ENCODE data around the gene CDC7.

The CDC7 gene

GRCh38 chr1:91533361-91534024 is 32.8 kb downstream of the CDC7 start:
- Histone ChIP-seq H3K9me3 (ENCODE audit: insufficient read depth, low read length) (no peaks in the 10 kb centered on the region), H3K79me2 (ENCODE audit: insufficient read depth, low read length) (no peaks in the 10 kb centered on the region), H3K4me2 (ENCODE audit: low read depth, low read length, poor library complexity, severe bottlenecking) (no peak overlapping the region), H2AFZ (ENCODE audit: low read depth, low read length, severe bottlenecking) (no peak overlapping the region), H3K4me3 (ENCODE audit: insufficient read depth, low read length, poor library complexity, severe bottlenecking) (no peak overlapping the region), H4K20me1 (ENCODE audit: low read depth, low read length) (no peaks in the 10 kb centered on the region), H3K27ac (ENCODE audit: low read depth, low read length) (no peak overlapping the region), H3K27me3 (ENCODE audit: low read length) (no peaks in the 10 kb centered on the region), H3F3A (ENCODE audit: insufficient read depth) (no peaks in the 10 kb centered on the region), H3K9me2 (replicated peaks; ENCODE audit: insufficient read depth, low read length) (no peaks in the 10 kb centered on the region), H3K9ac (ENCODE audit: low read length) (no peak overlapping the region), H3K36me3 (ENCODE audit: low read length) (no peaks in the 10 kb centered on the region)
- TF ChIP-seq, protein P1, sequence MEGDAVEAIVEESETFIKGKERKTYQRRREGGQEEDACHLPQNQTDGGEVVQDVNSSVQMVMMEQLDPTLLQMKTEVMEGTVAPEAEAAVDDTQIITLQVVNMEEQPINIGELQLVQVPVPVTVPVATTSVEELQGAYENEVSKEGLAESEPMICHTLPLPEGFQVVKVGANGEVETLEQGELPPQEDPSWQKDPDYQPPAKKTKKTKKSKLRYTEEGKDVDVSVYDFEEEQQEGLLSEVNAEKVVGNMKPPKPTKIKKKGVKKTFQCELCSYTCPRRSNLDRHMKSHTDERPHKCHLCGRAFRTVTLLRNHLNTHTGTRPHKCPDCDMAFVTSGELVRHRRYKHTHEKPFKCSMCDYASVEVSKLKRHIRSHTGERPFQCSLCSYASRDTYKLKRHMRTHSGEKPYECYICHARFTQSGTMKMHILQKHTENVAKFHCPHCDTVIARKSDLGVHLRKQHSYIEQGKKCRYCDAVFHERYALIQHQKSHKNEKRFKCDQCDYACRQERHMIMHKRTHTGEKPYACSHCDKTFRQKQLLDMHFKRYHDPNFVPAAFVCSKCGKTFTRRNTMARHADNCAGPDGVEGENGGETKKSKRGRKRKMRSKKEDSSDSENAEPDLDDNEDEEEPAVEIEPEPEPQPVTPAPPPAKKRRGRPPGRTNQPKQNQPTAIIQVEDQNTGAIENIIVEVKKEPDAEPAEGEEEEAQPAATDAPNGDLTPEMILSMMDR (IDR thresholded peaks at IDR 0.05; ENCODE audit: insufficient read depth, low read length, poor library complexity, severe bottlenecking), result no peak
- no peak for TF ChIP-seq EZH2phosphoT487 (conservative IDR thresholded peaks at IDR 0.05; ENCODE audit: low read length)

DNA sequence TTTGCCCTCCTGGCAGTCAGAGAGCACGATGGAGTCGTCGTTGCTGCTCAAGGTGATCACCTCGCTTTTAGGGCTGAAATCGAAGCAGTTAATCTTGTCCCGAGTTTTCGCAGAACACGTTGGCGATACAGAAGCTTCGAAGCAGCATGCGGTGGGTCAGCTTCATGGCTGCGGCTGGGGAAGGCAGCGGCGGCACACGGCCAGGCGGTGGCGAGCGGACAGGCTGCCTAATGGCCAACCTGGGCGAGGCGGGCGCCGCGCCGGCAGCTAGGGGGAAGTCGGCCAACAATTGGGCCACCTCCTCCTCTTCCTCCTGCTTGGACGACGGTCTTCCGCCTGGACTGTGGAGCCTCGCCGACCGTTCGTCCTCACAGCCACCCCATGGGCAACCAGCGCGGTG is 34.8 kb downstream of the CDC7 start:
- no peak overlapping the region for H3K4me2 ChIP-seq (ENCODE audit: low read depth, low read length, poor library complexity, severe bottlenecking)
- H3K27ac ChIP-seq (ENCODE audit: low read depth, low read length), result no peak overlapping the region
- H3K36me3 ChIP-seq (ENCODE audit: low read length), result no peaks in the 10 kb centered on the region
- no peaks in the 10 kb centered on the region for H3K27me3 ChIP-seq (ENCODE audit: low read length)
- no peaks in the 10 kb centered on the region for H3K9me3 ChIP-seq (ENCODE audit: insufficient read depth, low read length)
- no peak overlapping the region for H2AFZ ChIP-seq (ENCODE audit: low read depth, low read length, severe bottlenecking)
- TF ChIP-seq, protein P1 (IDR thresholded peaks at IDR 0.05; ENCODE audit: insufficient read depth, low read length, poor library complexity, severe bottlenecking), result no peak
- TF ChIP-seq EZH2phosphoT487 (conservative IDR thresholded peaks at IDR 0.05; ENCODE audit: low read length), result no peak
- H3K4me3 ChIP-seq (ENCODE audit: insufficient read depth, low read length, poor library complexity, severe bottlenecking), result no peak overlapping the region
- no peaks in the 10 kb centered on the region for H3K9me2 ChIP-seq (replicated peaks; ENCODE audit: insufficient read depth, low read length)
- H3K79me2 ChIP-seq (ENCODE audit: insufficient read depth, low read length), result no peaks in the 10 kb centered on the region
- H3F3A ChIP-seq (ENCODE audit: insufficient read depth), result no peaks in the 10 kb centered on the region
- H4K20me1 ChIP-seq (ENCODE audit: low read depth, low read length), result no peaks in the 10 kb centered on the region
- H3K9ac ChIP-seq (ENCODE audit: low read length), result no peak overlapping the region

DNA sequence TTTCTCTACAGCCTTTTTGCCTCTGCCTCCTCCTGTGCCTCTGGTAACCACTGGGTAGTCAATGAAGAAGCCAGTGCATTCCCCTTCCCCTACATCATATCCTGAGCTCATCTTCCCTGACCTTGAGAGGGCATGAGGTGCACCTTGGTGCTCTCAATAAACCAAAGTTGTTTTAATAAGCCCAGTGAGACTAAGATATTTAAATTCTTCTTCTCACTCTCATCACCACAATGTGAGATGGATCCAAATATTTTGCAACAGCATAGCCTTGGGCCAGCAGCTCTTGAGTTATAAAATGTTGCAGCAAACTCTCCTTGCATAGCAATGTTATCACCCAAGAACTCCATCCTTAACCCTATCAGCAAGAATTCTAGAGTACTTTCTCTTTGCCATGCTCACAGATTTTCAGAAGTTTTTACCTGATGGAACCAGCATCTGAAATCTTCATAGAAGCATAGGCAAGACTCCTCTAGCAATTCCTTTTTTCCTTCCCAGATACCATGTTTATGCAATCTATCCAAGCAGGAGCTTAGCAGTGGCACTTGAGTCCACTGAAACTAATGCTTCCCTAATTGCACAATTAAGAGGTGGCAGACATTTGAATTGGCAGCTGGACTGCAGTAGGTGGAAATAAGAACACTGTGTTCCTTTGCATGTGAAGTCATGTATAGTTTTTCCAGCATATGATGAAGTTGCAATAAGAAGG is 36.8 kb downstream of the CDC7 start:
- no peak overlapping the region for H3K9ac ChIP-seq (ENCODE audit: low read length)
- H3K27ac ChIP-seq (ENCODE audit: low read depth, low read length), result no peak overlapping the region
- no peaks in the 10 kb centered on the region for H3K36me3 ChIP-seq (ENCODE audit: low read length)
- H3K79me2 ChIP-seq (ENCODE audit: insufficient read depth, low read length), result no peaks in the 10 kb centered on the region
- no peaks in the 10 kb centered on the region for H3K27me3 ChIP-seq (ENCODE audit: low read length)
- no peaks in the 10 kb centered on the region for H3K9me3 ChIP-seq (ENCODE audit: insufficient read depth, low read length)
- no peak for TF ChIP-seq EZH2phosphoT487 (conservative IDR thresholded peaks at IDR 0.05; ENCODE audit: low read length)
- TF ChIP-seq, protein P1 (IDR thresholded peaks at IDR 0.05; ENCODE audit: insufficient read depth, low read length, poor library complexity, severe bottlenecking), result no peak
- no peaks in the 10 kb centered on the region for H3K9me2 ChIP-seq (replicated peaks; ENCODE audit: insufficient read depth, low read length)
- no peaks in the 10 kb centered on the region for H4K20me1 ChIP-seq (ENCODE audit: low read depth, low read length)
- no peak overlapping the region for H3K4me3 ChIP-seq (ENCODE audit: insufficient read depth, low read length, poor library complexity, severe bottlenecking)
- no peak overlapping the region for H2AFZ ChIP-seq (ENCODE audit: low read depth, low read length, severe bottlenecking)
- H3F3A ChIP-seq (ENCODE audit: insufficient read depth), result no peaks in the 10 kb centered on the region
- H3K4me2 ChIP-seq (ENCODE audit: low read depth, low read length, poor library complexity, severe bottlenecking), result no peak overlapping the region

Data from SU-DHL-6 (cell line).